Mesodermal cell (in vitro differentiated cells): ENCODE results near the gene RNF2.
"Not testable (repeated sequence)": the region's sequence is repeated elsewhere in the genome, so short reads cannot be mapped to it uniquely, and the experiment has no call there.

Experiments used
- H3K27ac ChIP-seq: 2 replicates; pipeline ENCODE4 v1.7.0; 2013; ENCODE audit warnings: mild to moderate bottlenecking, low read depth, low read length, moderate library complexity; ENCODE audit not compliant: severe bottlenecking
- H3K36me3 ChIP-seq: 2 replicates; pipeline ENCODE4 v1.7.1; 2013; ENCODE audit warnings: mild to moderate bottlenecking, low read length, moderate library complexity; ENCODE audit not compliant: control insufficient read depth, insufficient read depth
- H3K4me1 ChIP-seq: one replicate; pipeline ENCODE4 v1.7.1; 2013; ENCODE audit warnings: mild to moderate bottlenecking, low read length; ENCODE audit not compliant: insufficient read depth, control insufficient read depth, poor library complexity, severe bottlenecking
- H3K4me3 ChIP-seq: 2 replicates; pipeline ENCODE4 v1.7.0; 2013; ENCODE audit warnings: low read length, control low read depth, mild to moderate bottlenecking; ENCODE audit not compliant: insufficient read depth, poor library complexity, severe bottlenecking; ENCODE audit errors: extremely low read depth
- H3K9me3 ChIP-seq: 2 replicates; pipeline ENCODE4 v1.7.1; 2013; ENCODE audit warnings: mild to moderate bottlenecking, low read length, moderate library complexity; ENCODE audit not compliant: control insufficient read depth
- WGBS, 2 experiments: methylation state at CpG; one replicate each; pipeline ENCODE4 v1.1.5; 2013; ENCODE audit warnings: missing lambda C conversion rate in 2 of 2; ENCODE audit not compliant: insufficient coverage in 2 of 2; 5-methylcytosine and 5-hydroxymethylcytosine counted together

The RNF2 gene

GRCh38 chr1:185050823-185051451 is 5.6 kb downstream of the RNF2 start:
- WGBS, 2 experiments = 90 to 94% methylated on average over 4 of the region's 5 CpGs
- peaks cover 26% of the 10 kb centered on the region for H3K36me3 ChIP-seq
- peaks cover 7% of the 10 kb centered on the region for H3K4me1 ChIP-seq

GRCh38 chr1:185053204-185053603 is 7.8 kb downstream of the RNF2 start:
- H3K36me3 ChIP-seq = peaks cover 26% of the 10 kb centered on the region
- H3K27ac ChIP-seq = no peak overlapping the region
- H3K4me3 ChIP-seq = no peak overlapping the region
- peaks cover 5% of the 10 kb centered on the region for H3K4me1 ChIP-seq
- H3K9me3 ChIP-seq = no peaks in the 10 kb centered on the region
- WGBS, 2 experiments = 93 to 100% methylated on average over 1 to 3 of the region's 3 CpGs

More at GRCh38 chr1:185050823-185051451, 5.6 kb downstream of the RNF2 start:
- Histone ChIP-seq H3K4me3 (no peak overlapping the region), H3K9me3 (no peaks in the 10 kb centered on the region), H3K27ac (no peak overlapping the region)

DNA sequence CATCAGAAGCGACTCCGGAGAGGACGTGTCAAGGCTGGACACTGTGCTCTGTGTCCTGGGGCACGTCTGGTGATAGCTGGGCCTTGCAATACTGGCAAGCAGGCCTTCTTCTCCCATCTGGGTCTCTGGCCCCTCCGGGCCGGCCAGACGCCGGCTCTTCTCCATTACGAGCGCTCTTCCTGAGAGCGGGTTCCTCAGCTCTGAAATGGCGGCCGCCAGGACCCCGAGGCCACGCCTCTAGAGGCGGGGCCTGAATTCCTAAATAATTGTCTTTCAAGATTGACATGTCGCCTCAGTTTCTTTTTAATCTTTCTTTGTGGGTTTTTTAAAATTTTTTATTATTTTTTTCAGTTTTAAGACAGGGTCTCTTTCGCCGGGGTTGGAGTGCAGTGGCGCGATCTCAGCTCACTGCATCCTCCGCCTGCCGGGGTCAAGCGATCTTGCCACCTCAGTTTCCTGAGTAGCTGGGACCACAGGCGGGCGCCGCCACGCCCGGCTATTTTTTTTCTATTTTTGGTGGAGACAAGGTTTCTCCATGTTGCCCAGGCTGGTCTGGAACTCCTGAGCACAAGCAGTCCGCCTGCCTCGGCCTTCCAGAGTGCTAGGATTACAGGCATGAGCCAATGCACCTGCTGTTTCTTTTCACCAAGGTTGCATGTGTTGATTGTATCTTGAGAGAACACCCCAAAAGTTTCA is 9.2 kb downstream of the RNF2 start:
- Histone ChIP-seq H3K9me3 (no peaks in the 10 kb centered on the region), H3K4me1 (peaks cover 15% of the 10 kb centered on the region), H3K36me3 (peaks cover 26% of the 10 kb centered on the region), H3K4me3 (no peak overlapping the region), H3K27ac (no peak overlapping the region)
- 98% methylated on average over 22 of the region's 31 CpGs for WGBS, 2 experiments

DNA sequence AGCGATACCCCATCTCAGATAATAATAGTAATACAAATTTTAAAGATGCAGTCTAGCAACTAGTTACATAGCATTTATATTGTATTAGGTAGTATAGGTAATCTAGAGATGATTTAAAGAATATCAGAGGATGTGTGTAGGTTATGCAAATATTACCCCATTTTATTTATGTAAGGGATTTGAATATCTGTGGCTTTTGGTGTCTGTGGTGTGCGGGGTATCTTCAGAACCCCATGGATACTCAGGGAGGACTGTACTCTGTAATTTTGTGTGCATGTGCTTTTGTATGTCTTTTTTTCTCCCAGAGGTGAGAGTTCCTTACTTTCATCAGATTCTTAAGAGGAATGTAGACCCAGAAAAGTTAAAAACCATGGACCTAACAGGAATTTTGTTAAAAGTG is 12.8 kb downstream of the RNF2 start:
- Histone ChIP-seq H3K9me3 (peaks cover 3% of the 10 kb centered on the region), H3K27ac (no peak overlapping the region), H3K36me3 (peaks cover 14% of the 10 kb centered on the region), H3K4me3 (no peak overlapping the region), H3K4me1 (peaks cover 16% of the 10 kb centered on the region)
- WGBS, 2 experiments = no CpG with 5 or more reads among the region's 2 CpGs

- Histone ChIP-seq H3K27ac (peak overlapping the region; percentile 25), H3K9me3 (peaks cover 7% of the 10 kb centered on the region), H3K4me3 (no peak overlapping the region), H3K4me1 (peaks cover 16% of the 10 kb centered on the region), H3K36me3 (peaks cover 17% of the 10 kb centered on the region)
- 100% methylated on average over 1 of the region's 2 CpGs for WGBS, 2 experiments
These were observed 13.5 kb downstream of the RNF2 start for GRCh38 chr1:185058876-185059275.

GRCh38 chr1:185059950-185060571 is 14.7 kb downstream of the RNF2 start:
- Histone ChIP-seq H3K36me3 (peaks cover 13% of the 10 kb centered on the region), H3K9me3 (peaks cover 7% of the 10 kb centered on the region), H3K4me3 (no peak overlapping the region), H3K4me1 (peaks cover 16% of the 10 kb centered on the region), H3K27ac (no peak overlapping the region)
- WGBS, 2 experiments = 84 to 100% methylated on average over 1 to 2 of the region's 2 CpGs

GRCh38 chr1:185062710-185063370 is 17.5 kb downstream of the RNF2 start:
- Histone ChIP-seq H3K4me1 (peaks cover 15% of the 10 kb centered on the region), H3K27ac (no peak overlapping the region), H3K4me3 (no peak overlapping the region), H3K9me3 (peaks cover 7% of the 10 kb centered on the region), H3K36me3 (peaks cover 26% of the 10 kb centered on the region)
- WGBS, 2 experiments = 100% methylated on average over 1 of the region's 1 CpG; no CpG with 5 or more reads in 1 of the 2 experiments

DNA sequence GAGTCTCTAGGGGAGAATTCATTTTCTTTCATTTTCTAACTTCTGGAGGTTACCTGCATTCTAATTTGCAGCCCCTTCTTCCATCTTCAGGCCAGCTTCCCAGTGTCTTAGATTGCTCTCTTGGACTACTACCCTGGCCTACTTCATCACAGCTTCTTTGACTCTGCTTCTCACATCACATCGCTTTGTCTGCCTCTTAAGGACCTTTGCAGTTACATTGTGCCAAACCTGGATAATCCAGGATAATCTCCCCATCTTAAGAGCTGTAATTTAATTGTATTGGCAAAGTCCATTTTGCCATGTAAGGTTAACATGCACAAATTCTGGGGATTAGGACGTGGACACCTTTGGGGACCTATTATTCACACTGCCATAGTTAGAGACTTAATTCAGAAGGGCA is 18.4 kb downstream of the RNF2 start:
- no peak overlapping the region for H3K27ac ChIP-seq
- 83% methylated on average over 1 of the region's 2 CpGs; no CpG with 5 or more reads in 1 of the 2 experiments for WGBS, 2 experiments
- peaks cover 9% of the 10 kb centered on the region for H3K4me1 ChIP-seq
- no peak overlapping the region for H3K4me3 ChIP-seq
- H3K9me3 ChIP-seq = peaks cover 7% of the 10 kb centered on the region
- H3K36me3 ChIP-seq = peaks cover 26% of the 10 kb centered on the region

DNA sequence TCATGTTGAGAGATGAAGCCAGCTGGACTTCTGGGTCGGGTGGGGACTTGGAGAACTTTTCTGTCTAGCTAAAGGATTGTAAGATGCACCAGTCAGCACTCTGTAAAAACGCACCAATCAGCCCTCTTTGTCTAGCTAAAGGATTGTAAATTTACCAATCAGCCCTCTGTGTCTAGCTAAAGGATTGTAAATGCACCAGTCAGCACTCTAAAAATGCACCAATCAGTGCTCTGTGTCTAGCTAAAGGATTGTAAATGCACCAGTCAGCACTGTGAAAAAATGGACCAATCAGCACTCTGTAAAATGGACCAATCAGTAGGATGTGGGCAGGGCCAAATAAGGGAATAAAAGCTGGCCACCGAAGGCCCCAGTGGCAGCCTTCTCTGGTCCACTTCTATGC is 19.6 kb downstream of the RNF2 start:
- WGBS, 2 experiments = 94 to 100% methylated on average over 3 of the region's 3 CpGs
- H3K4me1 ChIP-seq, H3K9me3 ChIP-seq, H3K27ac ChIP-seq, H3K4me3 ChIP-seq: not testable (repeated sequence)
- peaks cover 35% of the 10 kb centered on the region for H3K36me3 ChIP-seq

GRCh38 chr1:185066181-185066580 is 20.8 kb downstream of the RNF2 start:
- no peaks in the 10 kb centered on the region for H3K4me1 ChIP-seq
- peaks cover 41% of the 10 kb centered on the region for H3K36me3 ChIP-seq
- no peak overlapping the region for H3K4me3 ChIP-seq
- 95 to 100% methylated on average over 2 of the region's 2 CpGs for WGBS, 2 experiments
- no peak overlapping the region for H3K27ac ChIP-seq
- peaks cover 7% of the 10 kb centered on the region for H3K9me3 ChIP-seq
